Measurements from ENCODE around the gene MEIS2.

Gene MEIS2

DNA sequence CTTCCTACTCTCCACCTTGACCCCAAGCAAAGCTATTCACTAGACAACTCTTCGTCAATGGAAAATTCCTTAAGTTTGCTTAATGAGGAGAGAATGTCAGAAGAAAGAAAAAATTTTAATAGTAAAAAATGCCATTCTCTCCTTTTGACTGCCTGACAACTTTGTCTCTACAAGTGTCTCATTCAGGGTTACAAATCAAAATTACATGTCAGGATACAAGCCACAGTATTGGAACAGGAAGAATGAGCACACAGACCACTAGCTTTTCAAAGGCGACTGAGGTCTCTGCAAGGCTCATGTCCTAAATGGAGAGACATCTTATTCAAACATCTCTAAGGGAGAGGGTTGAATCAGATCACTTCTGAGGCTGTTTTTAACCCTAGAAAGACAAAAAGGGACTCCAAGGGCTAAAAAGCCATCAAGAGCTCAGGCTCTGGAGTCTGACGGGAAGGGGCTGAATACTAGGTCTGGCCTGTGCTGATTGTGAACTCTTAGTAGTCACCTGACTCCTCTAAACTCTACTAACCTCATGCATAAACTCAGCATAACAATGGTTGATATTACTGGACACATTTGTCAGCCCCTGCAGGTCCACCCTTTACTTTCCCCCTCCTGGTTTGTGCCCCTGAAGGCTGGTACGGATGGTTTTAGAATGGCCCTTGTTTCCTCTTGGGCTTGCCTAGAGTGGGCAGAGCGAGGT, 12.8 kb upstream of the MEIS2 start:
- no peak for DNase-seq (ENCODE audit: low read depth)

GRCh38 chr15:37112171-37112570, 11.8 kb upstream of the MEIS2 start:
- peak; percentile 32 for DNase-seq (ENCODE audit: low read depth)

GRCh38 chr15:37111427-37111717, 11.0 kb upstream of the MEIS2 start:
- DNase-seq (ENCODE audit: low read depth): no peak

DNA sequence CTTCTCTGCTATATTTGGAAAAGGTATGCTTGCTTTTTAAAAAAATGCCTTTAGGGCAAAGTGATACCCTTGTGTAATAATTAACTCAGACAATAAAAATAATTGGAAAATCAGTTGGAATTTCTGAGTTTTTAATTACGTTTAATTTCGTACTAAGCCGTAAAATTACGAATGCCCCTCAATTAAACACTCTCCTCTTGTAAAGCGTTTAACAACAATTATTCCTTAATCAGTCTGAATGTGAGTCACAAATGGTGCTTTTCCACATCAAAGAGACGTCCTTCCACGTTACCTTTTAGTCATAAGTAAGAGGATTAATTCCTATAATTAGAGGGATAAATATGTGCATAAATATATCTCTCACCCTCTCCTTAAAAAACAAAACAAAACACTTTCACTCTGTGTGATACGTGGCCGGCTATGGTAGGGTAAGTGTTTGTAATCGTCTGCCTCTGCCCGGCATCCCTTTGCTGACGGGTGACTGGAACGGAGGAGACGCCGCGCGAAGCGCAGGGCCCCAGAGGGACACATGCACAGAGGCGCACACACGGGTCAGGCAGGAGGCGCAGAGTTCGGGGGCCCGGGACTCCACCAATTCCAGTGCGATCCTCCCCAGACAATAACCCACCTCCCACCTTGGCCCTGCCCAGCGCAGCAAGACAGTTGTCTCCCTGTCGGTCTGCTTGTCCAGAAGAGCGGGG, 9.7 kb upstream of the MEIS2 start:
- DNase-seq (ENCODE audit: low read depth): peak; percentile 54

DNA sequence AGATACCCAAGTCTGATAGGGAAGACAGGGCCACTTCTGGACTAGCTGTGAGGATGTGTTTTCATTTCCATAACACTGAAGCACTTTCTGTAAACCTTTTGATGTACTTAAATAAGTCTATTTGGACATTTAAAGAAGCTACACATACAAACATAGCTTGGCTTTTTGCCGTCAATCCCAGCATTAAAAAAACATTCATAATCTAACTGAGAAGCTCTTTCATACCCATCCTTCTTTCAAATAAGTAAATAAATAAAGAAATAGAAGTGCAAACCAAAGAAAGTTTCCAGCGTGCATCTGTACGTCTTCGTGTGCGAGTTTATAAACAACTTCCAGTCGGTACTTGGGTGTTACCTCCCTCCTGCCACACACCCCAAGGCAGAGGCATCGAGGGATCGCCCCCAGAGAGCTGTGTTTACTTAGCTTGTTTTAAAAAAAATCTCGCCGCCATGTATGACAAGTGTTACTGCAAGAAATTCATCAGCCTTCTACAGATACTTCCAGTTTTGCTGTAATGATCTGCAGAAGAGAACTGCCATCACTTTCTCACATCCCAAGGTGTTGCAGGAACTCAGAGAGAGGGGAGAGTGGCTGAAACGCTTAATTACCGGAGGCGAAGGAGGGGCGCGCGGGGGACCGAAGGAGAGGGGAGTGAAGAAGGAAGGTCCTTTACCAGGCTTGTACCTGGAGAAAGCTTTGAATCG, 9.0 kb upstream of the MEIS2 start:
- no peak for DNase-seq (ENCODE audit: low read depth)

DNA sequence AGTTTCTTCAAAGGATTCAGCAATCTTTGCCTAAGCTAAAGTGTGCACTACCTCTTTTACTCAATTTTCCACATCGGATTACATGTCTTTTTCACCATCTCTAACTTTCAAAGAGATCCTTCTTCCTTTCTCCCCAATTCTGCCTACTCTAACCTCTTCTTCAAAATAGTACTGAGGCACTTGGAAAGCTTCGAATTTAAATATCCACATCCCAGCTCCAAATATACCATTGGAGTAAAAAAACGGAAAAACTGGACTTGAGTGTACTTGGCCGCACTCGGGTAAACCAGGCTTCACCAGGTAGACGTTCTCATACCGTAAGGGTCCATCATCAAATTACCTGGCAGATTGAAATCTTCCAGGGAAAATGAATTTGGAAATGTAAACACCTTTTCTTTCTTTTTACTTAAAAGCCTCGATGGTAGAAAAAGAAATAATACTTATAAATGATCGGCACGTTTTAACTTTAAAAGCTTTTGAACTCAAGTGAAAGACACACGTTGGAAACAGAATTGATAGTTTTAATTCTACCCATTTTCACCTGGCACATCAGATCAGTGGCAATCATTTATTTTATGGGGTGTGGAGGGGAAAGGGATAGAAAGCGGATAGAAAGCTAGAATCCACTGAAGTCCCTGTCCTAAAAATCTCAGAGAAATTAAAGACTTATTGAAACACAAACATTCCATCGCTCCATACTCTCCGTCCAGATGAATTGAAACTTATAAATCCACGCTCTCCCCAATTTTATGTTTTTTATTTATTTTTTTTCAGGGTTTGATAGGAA, 8.2 kb upstream of the MEIS2 start:
- DNase-seq (ENCODE audit: low read depth): no peak

- no peak for DNase-seq (ENCODE audit: low read depth)
Observed at GRCh38 chr15:37107744-37108380, 7.5 kb upstream of the MEIS2 start.

DNA sequence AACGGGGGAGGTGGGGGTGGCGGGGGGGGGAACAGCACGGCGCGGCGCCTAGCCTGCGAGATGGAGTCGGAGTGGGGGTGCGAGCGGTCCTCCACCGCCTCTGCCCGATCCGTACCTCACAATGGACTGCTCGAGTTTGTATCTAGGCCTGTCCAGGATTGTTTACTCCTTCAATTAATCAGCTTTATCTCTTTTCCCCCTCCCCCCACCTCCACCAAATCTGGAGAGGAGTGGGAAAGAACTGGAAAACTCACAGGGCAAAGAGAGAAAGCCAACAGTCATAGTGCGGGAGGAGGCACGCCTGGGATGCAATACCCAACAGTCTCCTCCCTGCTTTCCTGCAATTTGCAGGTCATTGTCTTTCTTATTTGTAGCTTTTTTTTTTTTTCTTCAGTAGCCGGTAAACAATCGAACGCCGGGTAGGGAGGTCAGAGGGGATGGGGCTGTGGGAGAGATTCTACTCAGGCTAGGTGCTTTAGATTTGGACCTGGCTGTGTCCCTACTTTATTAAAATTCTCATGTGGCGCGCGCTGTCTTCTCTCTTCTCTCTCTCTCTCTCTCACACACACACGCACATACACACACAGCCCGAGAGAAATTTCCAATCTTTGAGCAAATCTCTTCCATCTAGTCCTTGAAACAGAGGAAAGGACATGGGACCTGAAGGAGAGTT, 6.9 kb upstream of the MEIS2 start:
- no peak for DNase-seq (ENCODE audit: low read depth)

DNA sequence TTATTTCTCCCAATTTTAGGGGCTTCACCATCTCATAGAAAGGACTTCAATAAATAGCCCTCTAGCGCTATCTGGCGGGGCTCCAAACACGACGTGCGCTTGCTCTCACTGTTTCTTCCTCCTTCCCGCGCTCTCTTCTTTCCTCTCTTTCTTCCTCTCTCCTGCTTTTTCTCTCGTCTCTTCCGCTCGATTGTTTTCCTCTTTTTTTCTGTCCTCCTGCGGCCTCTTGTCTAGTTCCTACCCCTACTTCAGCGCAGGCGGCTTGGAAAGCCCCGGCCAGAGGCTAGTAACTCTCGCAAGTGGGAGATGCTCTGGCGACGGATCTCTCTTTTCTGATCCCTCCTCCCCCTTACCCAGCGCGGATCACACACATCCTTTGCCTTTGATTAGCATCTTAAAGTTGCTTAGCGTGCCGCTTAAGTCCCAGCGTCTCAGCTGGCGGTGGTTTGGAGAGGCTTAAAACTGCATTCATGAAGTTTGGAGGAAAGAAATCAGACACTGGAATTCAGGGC, 6.2 kb upstream of the MEIS2 start:
- peak; percentile 51 for DNase-seq (ENCODE audit: low read depth)

DNA sequence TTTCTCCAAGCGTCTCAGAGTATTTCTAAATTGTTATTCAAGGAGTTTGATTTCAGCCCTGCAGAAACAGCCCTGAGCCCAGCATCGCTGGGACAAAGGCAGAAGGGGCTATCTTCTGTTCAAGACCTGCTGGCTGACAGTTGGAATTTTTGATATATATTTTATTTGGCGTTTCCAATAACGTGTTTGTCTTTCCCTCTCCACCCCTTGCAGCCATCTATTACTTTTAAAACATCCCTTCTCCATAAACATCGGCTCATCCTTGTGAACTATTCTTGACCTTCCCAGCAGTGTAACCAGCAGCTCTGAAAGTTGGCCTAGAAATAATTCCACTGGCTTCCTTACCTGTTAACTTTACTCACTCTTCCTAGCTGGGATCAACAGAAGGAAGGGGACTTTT, 5.5 kb upstream of the MEIS2 start:
- DNase-seq (ENCODE audit: low read depth): no peak

DNA sequence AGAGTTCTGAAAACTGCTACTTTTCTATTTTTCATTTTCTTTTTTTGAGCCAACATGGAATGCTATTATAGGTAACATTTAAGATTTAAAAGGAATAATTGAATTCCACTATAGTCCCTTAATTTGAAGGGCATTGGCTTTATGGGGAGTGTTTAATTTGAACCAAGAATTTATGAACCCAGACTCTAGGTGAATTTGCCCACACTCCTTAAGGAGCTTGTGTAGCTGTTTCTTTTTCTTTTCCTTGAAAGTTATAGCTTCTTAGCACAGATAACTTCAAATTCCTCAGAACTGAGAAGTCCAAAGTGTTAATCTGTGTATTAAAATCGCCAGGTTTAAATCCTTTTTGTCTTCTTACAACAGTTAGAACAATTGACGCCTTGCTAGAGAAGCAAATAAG, 4.7 kb upstream of the MEIS2 start:
- no peak for DNase-seq (ENCODE audit: low read depth)

DNA sequence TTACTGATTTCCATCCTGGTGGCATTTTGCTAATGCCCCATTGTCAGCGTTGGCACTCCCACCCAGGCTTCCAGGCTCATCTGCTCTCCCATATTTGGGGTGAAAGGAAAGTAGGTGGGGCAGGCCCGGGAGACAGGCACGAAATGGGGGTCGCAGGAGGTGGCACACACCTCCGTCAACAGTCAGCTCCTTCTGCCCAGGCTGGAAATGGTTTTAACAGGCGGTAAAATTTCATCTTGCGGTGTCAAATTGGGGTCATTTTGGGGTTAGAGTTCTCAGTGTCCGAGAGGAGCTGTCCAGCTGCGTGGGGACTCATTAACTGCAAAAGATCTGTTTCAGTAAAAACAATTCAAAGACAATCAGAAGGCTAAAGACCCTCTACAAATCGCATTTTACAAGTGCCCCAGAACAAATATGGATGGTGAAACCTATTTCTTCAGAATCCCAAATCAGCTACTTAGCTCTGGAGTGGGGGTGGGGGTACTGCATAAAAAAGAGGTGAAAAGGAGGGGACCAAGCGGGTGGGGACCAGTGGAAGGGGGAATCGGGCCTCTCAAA, 4.2 kb upstream of the MEIS2 start:
- no peak for DNase-seq (ENCODE audit: low read depth)

GRCh38 chr15:37103475-37104423, 3.4 kb upstream of the MEIS2 start:
- DNase-seq (ENCODE audit: low read depth): no peak

- no peak for DNase-seq (ENCODE audit: low read depth)
Observed at GRCh38 chr15:37103163-37103435, 2.8 kb upstream of the MEIS2 start.

GRCh38 chr15:37102305-37103162, 2.2 kb upstream of the MEIS2 start:
- DNase-seq (ENCODE audit: low read depth): peak; percentile 52

GRCh38 chr15:37101980-37102304, 1.6 kb upstream of the MEIS2 start:
- DNase-seq (ENCODE audit: low read depth): peak; percentile 61

- no peak for DNase-seq (ENCODE audit: low read depth)
Observed at GRCh38 chr15:37100966-37101215, 542 bp upstream of the MEIS2 start.

DNA sequence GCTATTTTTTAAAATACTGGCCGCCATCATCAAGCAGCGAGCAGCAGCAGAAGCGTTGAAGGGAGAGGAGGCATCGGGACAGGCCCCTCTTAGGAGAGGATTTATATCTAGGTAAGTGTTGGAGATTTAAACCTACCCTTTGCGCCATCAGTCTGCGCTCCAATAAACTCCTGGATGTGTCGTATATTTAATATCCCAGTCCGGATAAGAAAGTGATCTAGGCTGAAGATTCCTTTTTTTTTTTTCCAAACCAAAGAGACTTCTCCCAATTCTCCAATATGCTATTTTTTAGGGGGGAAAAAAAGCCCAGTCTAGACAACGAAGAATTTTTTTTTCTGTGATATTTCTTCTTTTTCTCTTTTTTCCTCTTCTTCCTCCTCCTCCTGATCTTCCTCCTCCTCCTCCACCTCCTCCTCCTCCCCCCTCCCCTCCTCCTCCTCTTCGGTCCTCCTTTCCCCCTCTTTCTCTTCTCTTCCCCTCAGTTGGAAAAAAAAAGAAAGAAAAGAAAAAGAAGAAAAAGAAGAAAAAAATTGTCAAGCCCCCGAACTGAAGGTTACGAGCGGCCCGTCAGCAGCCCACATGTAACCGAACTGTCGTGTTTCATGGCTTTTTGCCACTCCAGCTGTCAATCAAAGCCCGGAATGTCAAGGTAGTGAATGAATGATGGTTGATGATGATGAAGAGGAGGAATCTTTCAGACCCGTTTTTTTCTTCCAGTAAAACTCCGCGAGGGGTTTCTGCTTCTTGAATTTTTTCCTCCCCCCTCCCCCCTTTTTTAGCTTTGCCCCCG, 835 bp downstream of the MEIS2 start:
- DNase-seq (ENCODE audit: low read depth): peak; percentile 64

Measured in amniotic epithelial cell (primary cell).